Stimulated activated CD8-positive, alpha-beta memory T cell treated with anti-CD3 and anti-CD28 coated beads, Interleukin-7, amount 100 ng/mL, for 4 hours (primary cell): Measurements from ENCODE around the gene ERCC8.
"Not testable (repeated sequence)": the region's sequence is repeated elsewhere in the genome, so short reads cannot be mapped to it uniquely, and the experiment has no call there.

ENCODE experiments used
- DNase-seq, 2 donors: peaks; one replicate each; pipeline ENCODE4 v3.0.0-alpha.2; 2020; ENCODE audit warnings: low read depth in 2 of 2

Gene ERCC8

DNA sequence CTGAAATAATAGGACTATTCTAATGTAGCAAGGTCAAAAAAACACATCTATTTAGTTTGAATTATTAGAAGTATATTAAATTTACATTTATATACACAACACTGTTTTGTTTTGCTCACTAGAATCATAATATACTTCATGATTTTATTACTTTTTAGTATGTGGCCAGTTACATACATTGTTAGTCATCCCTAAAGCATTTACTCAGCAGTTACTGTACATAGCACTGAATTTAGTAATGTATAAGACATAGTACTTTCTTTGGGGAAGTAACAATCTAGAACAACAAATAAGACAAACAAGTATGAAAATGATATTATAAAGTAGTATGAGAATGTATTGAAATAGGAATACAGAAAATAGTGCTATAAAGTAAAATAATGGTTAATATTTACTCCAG lies 28.2 kb downstream of the ERCC8 start:
- DNase-seq: no peak

DNA sequence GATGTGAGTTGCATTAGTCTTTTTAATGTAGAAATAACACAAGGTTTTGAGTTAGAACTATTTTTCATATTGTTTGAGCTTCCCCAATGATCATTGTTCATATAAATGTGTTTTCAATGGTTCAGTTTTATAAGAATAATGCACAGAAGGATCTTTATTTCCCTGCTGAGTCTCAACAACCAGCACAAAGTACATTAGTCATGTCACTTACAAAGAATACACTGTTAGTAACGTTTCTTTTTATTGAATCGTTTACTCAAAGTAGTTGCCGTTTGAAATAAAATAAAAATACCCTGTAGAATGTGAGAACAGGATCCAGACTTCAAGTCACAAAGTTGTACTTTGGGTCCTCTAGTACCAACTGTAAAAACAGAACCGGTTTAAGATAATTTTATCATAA lies 41.5 kb downstream of the ERCC8 start:
- DNase-seq: no peak

DNA sequence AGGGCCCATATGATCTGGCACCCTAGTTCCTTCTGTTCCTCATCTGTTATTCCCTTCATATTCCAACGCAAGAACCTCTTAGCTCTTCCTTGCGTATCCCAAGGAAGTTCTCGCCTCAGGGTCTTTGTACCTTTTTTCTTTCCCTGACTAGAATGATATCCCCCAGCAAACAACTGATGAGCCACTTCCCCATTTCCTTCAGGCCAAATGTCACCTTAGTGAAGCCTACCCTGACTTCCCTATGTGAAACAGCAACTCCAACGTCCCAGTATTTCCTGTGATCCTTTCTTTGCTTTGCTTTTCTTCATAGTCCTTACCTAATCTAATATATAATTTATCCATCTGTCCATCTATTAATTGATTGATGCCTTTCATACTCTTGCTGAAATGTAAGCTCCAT lies 47.9 kb downstream of the ERCC8 start:
- DNase-seq: no peak

DNA sequence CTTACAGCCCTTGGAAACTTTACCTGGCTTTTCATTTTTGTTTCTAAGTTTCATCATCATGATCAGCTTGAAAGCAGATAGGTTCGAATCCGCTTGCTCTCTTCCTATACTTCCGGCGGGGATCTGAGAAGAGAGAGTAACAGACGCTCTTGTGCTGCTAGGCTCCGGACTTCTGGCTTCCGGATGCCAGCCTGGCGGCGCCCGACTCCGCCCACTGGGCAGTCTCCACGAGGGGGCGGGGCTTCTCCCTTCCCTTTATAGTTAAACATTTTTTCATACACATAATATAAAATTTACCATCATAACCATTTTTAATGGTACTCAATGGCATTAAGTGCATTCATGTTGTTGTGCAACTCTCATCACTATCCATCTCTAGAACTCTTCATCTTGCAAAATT lies 51.3 kb downstream of the ERCC8 start:
- DNase-seq: no peak

DNA sequence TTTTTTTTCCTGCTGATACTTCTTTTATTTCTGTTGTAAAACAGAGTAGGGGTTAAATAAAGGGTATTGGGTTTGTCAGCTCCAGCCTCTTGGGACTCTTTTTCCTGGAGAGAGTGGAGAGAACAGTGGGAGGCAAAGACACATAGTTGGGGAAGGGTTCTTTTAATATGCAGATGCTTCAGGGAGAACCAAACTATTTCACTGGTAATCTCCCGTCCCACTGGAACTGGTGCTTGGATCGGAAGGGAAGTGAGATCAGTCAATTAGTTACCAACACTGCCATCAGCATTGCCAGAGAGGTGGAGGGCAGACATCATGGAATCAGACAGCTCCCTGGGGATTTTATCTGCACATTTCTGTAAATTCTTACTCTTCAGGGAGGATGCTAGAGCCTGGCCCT lies 53.2 kb downstream of the ERCC8 start:
- DNase-seq: no peak

DNA sequence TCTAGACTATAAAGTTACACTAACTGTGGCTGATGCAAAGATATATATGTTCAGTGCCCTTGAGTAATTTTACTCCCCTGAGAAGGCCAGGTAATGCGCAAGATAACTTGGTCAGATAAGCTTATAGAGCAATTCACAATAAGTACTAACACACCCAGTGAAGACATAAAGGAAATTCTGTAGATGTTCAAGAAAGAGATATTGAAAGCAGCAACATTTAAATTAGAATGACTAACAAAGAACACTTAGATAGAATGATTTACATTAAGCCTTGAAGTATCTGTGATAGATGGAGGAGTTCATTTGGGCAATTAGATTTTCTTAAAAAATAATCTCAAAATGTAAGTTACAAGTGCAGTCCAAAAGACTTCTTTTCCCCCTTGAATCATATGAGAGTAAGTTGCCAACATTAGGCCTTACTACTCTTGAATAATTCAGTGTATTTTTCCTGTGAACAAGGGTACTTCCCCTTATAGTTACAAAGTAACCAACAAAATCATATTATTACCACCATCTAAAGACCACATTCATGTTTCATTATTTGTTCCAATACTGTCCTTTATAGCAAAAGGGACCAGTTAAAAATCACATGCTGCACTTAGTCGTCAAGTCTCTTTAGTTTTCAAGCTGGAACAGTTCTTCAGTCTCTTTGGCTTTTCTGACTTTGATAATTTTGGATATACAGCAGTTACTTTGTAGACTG lies 56.4 kb downstream of the ERCC8 start:
- no peak for DNase-seq

DNA sequence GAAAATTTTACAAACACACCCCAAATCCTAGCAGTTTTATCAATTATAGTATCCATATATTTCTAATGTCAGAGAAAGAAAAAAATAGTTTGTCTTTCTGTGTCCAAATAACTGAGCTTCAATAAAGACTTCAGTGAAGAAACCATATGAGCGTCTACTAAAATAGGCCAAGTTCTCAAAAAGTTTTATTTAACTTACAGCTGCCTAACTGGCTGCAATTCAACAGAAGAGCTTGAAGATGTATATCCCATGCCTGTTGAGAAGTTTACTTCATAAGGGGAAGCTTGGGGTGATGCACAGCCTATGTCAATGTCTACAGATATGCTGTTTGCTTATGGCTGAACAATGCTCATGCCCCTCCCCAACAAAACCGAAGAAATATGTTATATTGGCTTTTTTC lies 57.1 kb downstream of the ERCC8 start:
- DNase-seq: no peak

DNA sequence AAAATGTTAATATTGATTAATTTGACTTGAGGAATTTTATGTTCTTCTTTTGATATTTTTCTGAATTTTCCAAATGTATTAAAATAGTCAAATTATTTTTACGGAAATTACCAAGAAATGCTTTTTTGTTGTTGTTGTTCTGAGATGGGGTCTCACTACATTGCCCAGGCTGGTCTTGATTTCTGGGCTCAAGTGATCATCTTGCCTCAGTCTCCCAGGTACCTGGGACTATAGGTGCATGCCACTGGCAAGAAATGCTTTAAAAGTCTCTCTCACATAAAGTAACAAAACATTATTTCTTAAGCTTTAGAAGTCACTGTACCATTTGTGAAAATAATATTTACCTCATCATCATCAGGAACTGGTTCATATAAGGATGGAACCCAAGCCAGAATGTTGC lies 57.8 kb downstream of the ERCC8 start:
- no peak for DNase-seq

DNA sequence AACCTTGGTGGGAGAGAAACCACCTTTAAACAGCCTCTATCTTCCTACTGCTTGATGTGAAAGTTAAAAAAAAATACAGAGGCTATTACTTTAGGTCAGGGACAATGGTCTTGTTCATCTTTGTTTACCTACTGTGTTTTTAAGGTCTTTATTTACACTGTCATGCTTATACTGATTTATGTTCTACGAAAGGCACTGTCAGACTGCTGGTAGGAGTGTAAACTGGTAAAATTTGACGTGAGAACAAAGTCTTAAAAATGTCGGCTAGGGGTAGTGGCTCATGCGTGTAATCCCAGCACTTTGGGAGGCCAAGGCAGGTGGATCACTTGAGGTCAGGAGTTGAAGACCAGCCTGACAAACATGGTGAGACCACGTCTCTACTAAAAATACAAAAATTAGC lies 58.7 kb downstream of the ERCC8 start:
- DNase-seq: no peak

DNA sequence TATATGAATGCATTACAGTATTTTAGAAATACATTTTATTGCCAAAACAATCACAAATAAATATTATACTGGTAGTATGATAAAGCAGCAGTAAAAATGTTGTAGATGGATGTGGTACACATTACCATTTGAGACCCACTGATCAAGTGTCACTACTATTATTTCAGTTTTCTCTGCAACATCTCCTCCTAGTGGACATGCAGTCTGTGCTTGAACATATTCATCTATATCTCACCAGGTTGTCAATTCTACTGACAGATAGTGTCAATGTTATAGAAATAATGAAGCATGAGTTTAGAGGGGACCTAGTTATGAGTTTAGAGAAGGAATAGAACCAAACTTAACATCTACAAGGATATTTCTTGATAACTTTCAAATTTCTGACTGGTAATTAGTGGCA lies 61.6 kb downstream of the ERCC8 start:
- no peak for DNase-seq

DNA sequence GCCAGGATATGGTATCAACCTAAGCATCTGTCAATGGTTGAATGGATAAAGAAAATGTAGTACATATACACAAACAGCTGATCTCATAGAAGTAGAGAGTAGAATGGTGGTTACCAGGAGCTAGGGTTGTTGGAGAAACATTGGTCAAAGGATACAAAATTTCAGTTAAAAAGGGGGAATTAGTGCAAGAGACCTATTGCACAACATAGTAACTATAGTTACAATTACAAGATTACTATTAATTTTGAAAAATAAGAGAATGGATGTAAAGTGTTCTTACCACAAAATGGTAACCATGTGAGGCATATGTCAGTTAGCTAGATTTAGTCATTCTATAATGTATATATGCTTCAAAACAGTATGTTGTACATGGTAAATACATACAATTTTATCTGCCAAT lies 72.0 kb downstream of the ERCC8 start:
- no peak for DNase-seq

DNA sequence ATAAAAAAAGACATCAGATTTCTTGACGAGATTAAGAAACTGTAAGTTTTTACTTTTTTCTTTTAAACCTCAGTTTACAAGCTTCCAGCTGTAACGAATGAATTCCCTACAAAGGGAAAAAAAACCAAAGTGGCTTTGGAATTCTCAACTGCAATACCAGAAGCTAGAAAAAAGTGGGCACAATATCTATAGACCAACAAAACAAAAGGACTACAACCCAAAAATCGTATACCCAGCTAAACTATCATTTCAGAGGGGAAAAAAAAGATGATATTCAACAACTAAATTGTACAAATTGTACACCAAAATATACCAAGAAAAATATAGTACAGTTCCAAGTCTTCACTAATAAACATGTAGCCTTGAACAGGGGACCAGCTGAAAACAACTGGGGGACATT lies 74.0 kb downstream of the ERCC8 start:
- DNase-seq: no peak

DNA sequence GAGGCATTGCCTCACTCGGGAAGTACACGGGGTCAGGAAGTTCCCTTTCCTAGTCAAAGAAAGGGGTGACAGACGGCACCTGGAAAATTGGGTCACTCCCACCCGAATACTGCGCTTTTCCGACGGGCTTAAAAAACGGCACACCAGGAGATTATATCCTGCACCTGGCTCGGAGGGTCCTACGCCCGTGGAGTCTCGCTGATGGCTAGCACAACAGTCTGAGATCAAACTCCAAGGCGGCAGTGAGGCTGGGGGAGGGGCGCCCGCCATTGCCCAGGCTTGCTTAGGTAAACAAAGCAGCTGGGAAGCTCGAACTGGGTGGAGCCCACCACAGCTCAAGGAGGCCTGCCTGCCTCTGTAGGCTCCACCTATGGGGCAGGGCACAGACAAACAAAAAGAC lies 84.3 kb downstream of the ERCC8 start:
- not testable (repeated sequence) for DNase-seq

DNA sequence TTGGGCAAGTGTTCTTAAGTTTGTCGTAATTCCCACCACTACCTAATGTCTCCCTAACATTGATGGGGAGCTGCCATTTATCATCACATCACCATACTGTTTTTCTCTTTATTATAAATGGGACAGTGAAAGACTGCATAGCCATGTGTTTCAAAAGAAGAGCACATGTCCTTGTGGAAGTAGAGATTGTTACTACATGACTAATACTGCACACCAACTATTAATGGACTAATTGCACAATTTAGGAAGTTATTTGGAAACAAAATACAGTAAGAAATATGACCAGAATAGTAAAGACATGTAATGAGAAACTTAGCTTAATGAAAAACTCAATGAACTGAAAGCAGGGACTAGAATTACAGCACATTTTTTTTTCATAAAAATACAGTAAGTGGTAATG lies 88.8 kb downstream of the ERCC8 start:
- no peak for DNase-seq

DNA sequence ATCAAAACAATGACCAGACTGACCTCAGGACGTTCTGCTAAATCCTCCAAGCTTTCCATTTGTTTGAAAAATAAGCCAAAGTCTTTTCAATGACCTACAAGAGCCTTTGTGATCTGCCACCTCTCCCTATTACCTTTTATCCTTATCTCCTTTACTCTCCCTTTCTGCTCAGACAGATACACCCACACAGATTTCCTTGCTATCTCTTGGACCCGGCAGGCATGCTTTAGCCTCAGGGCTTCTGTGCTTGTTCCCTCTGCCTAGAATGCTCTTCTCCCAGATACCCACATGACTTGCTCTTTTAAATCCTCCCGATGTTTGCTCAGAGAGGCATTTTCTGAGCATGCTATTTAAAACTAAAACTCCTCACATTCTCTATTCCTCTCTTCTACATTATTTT lies 91.9 kb downstream of the ERCC8 start:
- DNase-seq: no peak

DNA sequence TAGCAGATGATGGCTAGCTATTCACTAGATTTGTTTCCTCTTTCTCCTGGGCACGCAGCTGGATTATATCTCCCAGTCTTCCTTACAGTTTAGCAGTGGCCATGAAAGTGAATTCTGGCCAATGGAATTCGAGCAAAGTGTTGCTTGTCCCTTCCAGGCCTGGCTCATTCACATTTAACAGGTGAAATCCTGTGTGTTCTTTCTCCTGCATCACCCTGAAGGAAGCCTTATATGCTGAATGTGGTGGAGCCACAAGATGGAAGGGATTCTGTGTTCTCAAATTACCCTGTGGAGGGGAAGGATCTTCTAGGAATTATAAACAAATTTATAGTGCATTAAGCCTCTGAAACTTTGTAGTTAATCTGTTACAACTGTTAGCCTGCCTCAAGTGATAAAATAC lies 92.6 kb downstream of the ERCC8 start:
- no peak for DNase-seq

DNA sequence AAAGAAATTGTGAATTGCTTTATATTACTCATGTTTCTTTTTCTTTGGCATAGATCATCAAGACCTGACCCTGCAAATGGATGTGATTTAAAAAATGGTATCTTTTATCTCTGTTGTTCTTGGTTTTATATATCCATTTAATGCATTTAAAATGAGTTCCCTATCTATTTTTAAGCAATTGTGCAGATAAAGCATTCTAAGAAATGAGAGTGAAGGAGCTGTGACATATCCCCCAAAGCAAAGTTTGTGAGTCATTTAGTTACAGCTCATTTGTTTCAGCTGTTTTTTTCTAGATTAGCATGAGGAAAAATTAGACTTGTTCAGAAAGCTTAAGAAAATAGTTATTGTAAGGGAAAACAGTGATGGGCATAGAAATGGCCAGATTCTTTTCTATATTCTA lies 93.2 kb downstream of the ERCC8 start:
- DNase-seq: no peak

DNA sequence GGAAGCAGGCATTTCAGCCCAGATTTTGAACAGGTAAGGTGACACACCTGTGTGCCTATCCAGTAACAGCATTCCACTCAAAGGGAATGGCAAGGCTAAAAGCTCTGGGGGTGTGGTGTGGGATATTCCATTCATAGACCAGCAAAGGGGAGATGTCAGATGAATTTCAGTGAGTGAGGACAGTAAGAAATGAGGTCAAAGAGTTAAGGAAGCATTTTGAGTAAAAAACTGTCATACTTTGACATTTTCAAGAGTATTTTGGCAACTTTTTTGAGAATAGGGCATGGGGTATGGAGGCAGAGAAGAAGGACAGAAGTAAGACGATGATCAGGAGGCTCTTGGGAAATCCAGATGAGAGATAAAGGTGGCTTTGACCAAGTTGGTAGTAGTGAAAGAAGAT lies 98.6 kb downstream of the ERCC8 start:
- no peak for DNase-seq

DNA sequence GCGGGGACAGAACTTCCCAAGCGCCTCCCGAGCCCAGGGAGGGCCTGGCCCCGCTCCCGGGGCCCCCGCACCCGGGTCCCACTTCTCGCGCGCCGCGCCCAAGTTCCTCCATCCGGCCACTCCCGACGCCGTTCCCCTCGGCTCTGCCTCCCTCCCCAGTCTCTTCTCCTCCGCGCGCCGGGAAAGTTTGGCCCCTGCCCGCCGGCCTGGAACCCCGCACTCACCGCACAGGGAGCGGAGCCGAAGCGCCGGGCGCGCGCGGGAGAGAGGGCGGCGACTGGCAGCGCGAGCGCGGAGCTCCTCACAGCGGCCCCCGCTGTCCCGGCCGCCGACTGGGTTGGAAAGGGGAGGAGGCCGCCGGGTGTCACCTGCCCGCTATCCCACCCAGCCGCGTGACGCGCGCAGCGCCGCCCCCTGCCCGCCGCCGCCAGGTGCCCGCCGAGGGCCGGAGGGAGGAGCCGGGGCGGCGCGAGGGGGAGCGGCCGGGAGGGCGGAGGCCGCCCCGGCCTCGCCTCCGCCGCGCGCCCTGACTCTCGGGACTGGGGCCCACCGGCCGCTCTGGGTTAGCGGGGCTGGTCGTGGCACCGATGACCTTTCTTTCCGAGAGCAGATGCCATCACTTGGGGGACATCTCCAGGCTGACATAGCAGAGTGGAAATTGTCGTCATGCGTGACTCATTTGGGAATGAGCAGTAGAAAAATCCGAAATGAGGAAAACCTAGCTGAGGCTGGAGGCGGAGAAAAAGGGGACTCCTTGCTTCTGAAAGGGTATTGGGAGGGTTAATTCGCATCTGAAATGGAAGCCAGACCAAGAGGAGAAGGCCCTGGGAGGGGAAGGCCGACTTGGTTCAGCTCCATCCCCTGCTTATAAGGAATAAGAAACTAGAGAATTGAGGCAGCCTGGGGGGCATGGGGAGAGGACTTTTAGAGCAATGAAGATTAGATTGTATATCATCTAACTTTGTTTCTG lies 100.6 kb downstream of the ERCC8 start, which contains the start of gene ELOVL7:
Gene ELOVL7 (minus strand): TSS at position 334 of the 970 bp plus-strand sequence. CDS start 56,872 bp downstream, outside the sequence.
- DNase-seq: no peak

DNA sequence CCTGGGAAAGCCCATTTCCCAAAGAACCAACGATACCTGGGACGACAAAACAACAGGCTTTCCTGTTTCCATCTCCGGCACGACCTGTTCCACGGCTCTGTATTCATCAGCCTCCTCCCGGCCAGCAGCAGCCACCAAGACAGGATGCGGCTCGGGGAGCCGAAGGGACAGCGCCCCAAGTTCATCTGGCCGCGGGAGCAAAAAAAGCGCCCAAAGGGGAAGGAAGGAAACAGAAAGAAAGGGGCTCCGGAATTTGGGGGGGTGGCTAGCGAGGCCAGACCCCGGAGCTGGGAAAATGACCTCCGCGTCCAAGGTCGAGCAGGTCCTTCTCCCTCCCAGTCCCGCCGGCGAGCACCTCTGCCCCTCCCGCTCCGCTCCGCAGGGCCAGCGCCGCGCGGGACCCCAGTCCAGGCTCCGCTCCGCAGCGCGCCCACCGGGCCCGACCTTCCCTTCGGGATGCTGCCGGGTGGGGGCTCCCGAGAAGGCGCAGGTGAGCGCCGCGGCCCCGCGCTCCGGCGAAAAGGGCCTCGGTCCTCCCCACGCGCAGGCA lies 101.4 kb downstream of the ERCC8 start:
- DNase-seq: no peak

DNA sequence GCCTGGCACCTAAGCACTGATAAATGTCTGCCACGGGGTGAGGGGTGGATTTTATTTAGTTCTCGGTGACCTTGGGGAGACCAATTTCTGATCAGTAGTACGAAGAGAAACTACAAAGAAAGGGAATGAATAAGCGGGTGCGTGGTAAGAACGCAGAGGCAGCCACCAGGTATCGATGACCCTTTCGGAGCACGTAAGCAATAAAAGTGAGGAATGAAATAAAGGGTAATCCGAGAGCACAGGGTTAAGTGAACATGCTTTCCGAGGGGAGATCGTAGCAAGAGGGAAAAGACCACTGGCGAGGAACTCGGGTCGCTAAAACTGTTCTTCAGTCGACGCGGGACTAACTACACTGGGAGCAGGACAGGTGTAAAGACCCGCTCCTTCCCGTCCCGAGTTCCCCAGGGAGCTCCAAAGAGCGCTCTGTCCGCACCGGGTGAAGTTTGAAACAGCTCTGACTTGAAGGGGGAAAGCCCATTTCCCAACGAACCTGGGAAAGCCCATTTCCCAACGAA lies 101.9 kb downstream of the ERCC8 start:
- DNase-seq: no peak

DNA sequence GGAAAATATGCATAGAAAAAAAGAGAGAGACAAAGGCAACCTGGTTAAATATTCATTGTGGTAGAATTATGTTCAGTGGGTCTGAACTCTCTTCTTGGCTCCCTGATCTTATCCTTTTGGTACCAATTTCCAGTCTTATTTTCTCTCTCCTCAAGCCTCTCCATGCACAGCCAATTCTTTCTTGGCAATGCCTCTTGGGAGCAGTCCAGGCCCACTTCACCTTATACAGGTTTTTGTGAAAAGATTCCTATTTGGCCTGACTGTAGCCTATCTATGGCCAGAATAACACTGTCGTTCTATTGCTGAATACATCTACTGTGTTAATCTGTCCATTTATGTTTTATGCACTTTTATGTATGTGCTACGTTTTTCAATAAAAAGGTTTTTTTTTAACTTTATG lies 103.5 kb downstream of the ERCC8 start:
- no peak for DNase-seq

DNA sequence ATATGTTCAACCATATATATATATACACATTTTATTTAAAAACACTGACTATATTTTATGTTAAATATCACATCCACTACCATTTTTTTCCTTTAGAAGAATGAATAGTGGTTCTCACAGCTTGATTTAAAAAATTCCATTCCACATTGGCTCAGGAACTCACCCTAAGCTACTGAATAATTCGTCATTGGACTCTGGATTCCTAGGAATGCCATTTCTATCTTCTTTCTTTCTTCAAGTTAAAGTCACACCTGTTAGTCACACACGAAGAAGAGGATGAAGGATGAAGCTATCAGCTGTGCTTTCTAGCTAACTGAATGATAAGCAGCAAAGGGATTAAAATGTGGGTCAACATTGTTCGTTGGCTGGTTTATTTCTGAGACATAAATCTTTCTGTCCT lies 108.7 kb downstream of the ERCC8 start:
- DNase-seq: no peak
